NCI-H2081 treated with DMSO at 0.1 percent for 48 hours (cell line): ENCODE results near the gene MSH6.

Source experiments
- DNase-seq: peaks from one replicate; lab custom pipeline; 2025; lab: John Stamatoyannopoulos, UW

Gene MSH6, protein sequence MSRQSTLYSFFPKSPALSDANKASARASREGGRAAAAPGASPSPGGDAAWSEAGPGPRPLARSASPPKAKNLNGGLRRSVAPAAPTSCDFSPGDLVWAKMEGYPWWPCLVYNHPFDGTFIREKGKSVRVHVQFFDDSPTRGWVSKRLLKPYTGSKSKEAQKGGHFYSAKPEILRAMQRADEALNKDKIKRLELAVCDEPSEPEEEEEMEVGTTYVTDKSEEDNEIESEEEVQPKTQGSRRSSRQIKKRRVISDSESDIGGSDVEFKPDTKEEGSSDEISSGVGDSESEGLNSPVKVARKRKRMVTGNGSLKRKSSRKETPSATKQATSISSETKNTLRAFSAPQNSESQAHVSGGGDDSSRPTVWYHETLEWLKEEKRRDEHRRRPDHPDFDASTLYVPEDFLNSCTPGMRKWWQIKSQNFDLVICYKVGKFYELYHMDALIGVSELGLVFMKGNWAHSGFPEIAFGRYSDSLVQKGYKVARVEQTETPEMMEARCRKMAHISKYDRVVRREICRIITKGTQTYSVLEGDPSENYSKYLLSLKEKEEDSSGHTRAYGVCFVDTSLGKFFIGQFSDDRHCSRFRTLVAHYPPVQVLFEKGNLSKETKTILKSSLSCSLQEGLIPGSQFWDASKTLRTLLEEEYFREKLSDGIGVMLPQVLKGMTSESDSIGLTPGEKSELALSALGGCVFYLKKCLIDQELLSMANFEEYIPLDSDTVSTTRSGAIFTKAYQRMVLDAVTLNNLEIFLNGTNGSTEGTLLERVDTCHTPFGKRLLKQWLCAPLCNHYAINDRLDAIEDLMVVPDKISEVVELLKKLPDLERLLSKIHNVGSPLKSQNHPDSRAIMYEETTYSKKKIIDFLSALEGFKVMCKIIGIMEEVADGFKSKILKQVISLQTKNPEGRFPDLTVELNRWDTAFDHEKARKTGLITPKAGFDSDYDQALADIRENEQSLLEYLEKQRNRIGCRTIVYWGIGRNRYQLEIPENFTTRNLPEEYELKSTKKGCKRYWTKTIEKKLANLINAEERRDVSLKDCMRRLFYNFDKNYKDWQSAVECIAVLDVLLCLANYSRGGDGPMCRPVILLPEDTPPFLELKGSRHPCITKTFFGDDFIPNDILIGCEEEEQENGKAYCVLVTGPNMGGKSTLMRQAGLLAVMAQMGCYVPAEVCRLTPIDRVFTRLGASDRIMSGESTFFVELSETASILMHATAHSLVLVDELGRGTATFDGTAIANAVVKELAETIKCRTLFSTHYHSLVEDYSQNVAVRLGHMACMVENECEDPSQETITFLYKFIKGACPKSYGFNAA (N-terminal part only)

GRCh38 chr2:47782671-47783485, at the start of gene MSH6:
Gene MSH6, plus strand, starts transcription at chr2:47783145. Its CDS starts 89 bp downstream, at chr2:47783234.
- peak; percentile 62 for DNase-seq

DNA sequence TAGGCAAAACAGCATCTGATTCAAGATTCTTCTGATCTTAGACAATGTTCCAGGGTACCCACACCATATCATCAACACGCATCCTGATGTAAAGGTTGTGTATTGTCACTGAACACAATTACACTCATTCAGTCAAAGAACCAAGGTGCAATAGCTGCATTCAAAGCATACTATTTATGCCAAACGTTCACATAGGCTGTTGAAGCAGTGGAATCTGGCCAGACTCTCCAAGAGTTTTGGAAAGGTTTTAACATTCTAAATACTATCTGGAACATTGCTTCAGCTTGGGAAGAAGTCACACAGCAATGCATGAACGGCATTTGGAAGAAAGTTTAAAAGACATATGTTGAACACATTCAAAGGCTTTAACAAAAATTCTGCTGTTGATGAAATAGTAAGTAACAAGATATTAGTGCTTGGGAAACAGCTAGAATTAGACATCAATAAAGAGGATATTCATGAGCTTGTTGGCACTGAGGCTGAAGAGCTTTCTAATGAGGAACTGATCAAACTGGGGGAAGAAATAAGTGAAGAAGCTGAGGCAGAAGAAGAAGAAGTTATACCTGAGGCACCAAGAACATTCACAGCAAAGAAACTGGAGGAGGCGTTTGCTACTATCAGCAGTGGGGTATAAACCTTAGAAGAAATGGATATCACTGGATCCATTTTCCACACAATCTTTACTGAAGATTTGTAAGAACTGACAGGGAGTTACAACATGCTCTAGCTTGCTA, 47.6 kb upstream of the MSH6 start:
- DNase-seq: no peak

GRCh38 chr2:47735912-47736311, 47.0 kb upstream of the MSH6 start:
- no peak for DNase-seq

DNA sequence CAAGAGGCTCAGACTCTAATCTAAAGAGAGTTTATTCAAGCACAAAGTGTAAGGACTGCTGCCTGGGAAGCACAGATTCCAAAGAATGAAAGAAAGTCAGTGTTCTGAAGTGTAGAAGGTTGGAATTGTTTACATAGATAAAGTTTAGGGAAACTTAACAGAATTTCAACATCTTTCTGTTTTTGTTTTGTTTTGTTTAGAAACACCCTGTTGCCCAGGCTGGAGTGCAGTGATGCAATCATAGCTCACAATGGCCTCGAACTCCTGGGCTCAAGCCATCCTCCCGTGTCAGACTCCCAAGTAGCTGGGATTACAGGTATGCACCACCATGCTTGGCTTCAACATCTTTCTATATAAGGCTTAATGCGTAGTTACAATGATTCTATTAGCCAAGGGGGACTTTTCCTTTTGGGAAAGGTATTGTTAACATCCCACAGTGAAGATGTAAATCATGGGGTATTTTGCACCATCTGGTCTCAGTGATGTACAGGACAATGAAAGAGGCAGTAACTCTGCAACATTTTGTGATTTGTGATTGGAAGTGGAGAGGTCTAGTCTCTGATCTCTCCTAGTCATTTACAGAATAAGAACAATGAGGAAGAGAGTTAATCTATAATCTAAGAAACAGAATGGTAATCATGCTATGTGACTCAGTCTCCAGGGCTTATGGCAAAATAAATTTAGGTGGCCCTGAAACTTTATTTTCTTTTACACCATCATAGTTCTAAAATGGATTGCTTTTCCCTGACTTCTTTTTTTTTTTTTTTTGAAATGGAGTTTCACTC, 45.6 kb upstream of the MSH6 start:
- DNase-seq: no peak

DNA sequence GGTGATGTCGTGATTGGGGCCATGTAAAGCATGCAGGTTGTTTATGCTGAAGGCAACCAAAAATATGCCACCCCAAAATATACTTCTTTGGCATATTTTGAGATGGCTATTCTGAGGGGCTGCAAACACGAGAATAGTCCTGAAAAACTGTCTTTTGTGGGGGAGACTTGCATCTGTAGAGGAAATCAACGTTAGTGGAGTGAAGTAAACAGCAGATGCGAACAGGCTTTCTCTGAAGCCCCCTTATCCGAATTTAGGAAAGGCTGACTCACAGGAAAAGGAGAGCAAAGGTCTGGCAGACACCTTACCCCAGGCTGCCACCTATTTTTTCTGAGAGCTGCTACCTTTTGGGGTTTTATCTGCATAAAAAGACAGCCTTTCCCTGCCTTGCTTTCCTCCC, 44.6 kb upstream of the MSH6 start:
- DNase-seq: no peak

- DNase-seq: no peak
Observed at GRCh38 chr2:47741101-47741500, 41.8 kb upstream of the MSH6 start.

- DNase-seq: no peak
Observed at GRCh38 chr2:47741637-47742036, 41.3 kb upstream of the MSH6 start.

DNA sequence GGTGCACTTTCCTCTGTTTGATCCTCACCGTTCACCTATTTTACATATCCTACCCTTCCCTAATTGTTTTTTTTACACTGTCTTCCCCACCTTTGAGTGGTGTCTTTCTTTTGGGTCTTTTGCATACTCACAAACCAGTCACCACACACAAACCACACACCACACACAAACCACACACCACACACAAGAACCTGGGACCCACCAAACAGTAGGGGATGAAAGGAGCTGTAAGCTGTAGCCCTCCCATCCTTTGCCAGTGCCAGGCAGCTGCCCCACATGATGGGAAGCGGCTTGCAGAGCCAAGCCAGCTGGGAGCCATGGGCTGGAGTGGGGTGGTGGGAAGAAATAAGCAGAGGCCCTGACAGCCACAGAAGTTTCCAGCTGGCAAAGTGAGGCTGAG, 38.9 kb upstream of the MSH6 start:
- no peak for DNase-seq

- DNase-seq: no peak
Observed at GRCh38 chr2:47747878-47748277, 35.1 kb upstream of the MSH6 start.

DNA sequence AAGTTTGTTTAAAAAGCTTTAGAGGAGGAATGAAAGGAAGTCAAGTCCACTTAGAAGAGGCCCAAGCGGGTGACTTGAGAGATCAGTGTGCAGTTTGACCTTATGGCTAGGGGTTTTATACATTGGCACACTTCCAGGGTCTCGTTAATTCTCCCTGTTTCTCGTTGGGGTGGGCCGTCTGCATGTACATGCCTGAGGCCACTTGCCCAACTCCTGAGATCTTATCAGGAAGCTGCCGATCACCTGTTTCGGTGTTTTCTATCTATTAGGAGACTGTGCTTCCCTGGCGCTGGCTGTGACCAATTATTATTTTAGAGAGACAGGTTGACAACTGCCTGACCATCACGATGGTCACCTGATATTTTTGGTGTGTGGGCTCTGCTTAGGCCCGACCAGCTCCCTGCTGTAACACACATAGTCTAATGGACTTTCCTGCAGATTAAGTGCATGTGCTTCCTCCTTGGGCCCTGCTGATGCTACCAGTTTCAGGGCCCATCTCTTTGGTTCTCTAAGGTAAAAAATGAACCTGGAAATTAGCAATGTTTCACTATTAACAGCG, 31.0 kb upstream of the MSH6 start:
- no peak for DNase-seq

- no peak for DNase-seq
Observed at GRCh38 chr2:47767497-47767844, 15.5 kb upstream of the MSH6 start.

DNA sequence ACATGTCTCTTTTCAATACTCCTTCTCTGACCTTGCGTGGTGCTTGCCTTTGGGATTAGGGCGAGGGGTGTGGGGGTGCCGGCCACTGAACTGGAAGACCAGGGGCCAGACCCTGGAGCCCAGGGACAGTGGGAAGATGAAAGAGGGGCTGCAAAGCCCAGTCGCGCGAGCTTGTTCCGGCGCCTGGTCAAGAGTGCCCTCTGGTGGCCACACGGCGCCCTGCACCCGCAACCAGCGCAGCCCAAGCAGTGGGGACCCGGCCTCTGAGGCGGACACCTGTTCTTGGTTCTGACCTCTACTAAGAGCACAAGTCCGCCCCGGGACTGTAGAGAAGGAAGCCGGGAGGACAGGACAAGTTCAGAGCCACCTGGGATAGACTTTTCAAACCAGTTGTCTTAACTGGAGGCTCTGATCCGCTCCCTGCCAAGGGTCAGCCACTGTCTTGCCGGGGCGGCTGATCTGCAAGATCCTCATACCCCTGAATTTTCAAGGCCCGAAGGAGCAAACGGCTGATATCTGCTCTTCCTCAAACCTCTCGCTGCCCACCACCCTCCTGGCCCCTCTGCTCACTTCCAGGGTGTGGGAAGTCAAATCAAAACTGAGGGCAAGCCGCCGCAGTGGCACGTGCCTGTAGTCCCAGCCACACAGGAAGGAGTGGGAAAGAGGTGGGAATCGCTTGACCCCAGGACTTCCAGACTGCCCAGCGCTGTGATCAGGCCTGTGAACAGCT, 14.9 kb upstream of the MSH6 start:
- no peak for DNase-seq

- DNase-seq: no peak
Observed at GRCh38 chr2:47769318-47769717, 13.6 kb upstream of the MSH6 start.

DNA sequence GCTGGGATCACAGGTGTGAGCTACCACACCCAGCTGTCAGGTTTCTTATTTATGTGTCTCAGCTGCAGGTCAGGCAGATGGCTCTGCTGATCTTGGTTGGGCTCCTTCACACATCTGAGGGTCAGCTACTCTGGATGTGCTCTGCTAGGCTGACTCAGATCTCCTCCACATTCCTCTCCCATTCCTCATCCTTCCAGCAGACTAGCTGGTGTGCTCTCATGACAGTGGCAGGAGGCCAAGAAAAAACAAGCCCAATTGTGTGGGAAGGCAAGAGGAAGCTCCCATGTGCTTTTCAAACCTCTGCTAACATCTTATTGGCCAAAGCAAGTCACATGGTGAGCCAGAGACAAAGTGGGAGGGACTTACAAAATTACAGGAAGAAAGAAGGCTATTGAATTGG, 11.7 kb upstream of the MSH6 start:
- DNase-seq: no peak

GRCh38 chr2:47772343-47772742, 10.6 kb upstream of the MSH6 start:
- no peak for DNase-seq

DNA sequence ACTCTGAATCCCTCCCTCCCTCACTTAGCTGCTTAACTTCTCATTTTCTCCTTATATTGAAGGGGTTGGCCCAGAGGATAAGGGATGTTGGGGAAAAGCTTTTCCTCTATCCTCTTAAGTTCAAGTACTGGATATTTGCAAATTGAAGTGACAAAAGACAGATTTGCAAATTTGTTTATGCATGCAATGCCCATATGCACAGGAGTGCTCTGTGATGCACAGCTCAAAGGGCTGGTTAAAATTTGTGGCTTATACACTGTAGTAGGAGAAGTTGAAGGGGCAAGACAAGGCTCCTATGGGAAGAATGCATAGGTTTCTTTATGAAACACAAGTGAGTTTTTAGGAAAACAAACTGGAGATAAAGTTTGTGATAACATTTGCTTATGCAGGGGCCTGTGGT, 8.4 kb upstream of the MSH6 start:
- DNase-seq: no peak

DNA sequence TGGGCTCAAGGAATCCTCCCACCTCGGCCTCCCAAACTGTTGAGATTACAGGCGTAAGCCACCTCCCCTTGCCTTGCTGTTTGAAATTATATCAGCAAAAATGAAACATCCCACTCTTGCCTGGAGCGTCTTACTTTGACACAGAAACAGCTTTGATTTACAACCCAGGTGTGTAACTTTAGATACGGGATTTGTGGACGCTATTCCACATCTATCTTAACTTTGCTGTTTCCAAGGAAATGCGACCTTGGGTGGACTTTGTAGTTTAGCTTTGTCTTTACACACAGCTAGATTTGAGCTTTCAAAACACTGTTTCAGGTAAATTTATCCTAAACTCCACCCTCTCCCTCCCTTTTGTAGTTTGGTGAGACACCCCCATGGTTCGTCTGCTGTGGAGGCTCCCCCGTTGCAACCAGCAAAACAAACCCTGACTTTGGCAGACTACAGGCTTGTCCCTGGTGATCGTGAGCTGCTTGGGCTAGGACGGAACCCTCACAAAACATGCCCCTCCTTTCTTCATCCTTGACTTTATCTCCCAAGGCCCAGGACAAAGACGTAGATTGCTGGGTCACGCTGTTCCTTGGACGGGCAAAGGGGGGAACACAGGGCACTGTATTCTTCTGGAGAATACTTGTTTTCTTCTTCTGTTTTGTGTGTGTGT, 5.5 kb upstream of the MSH6 start:
- DNase-seq: no peak

DNA sequence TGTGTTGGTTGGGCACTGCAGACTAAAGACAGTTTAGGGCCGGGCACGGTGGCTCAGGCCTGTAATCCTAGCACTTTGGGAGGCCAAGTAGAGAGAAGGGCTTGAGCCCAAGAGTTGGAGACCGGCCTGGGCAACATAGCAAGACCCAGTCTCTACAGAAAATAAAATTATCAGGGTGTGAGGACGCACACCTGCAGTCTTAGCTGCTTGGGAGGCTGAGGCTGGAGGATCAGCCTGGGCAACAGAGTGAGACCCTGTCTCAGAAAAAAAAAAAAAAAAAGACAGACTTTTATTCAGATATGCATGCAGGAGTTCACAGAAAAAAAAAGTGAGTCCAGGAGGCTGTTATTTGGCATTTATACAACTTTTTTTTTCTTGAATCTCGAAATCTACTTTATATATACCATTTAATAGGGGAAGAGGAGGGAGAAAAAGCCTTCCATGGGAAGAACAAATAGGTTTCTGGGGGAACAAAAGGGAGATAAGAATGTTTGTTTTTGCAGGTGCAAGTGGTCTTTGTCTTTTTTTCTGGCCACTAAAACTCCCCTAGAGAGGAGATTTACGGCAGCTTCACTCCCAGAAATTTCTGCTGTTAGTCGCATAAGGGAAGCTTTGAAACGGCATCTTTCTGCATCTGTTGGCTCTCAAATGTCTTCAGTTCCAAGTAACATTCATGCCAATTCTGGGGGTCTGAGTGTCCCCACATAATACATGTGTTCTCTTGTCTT, 4.1 kb upstream of the MSH6 start:
- DNase-seq: no peak
